Activated CD8-positive, alpha-beta memory T cell treated with anti-CD3 and anti-CD28 coated beads for 24 hours (primary cell): ENCODE results near the gene ARHGAP4.
A peak's percentile ranks its signal among the peaks of the same experiment; 100 is the strongest.

Experiments
- DNase-seq: peaks from one replicate; pipeline ENCODE4 v3.0.0-alpha.2; 2020

Gene ARHGAP4

GRCh38 chrX:153877571-153878261 lies 48.3 kb downstream of the ARHGAP4 start:
- DNase-seq = no peak

GRCh38 chrX:153876112-153876491 lies 50.0 kb downstream of the ARHGAP4 start:
- no peak for DNase-seq

- peak; percentile 88 for DNase-seq
Measured at GRCh38 chrX:153875391-153876111, 50.5 kb downstream of the ARHGAP4 start.

- DNase-seq = no peak
Measured at GRCh38 chrX:153874366-153875125, 51.5 kb downstream of the ARHGAP4 start.

GRCh38 chrX:153874085-153874365 lies 52.0 kb downstream of the ARHGAP4 start:
- no peak for DNase-seq

- no peak for DNase-seq
Measured at GRCh38 chrX:153873282-153874084, 52.6 kb downstream of the ARHGAP4 start.

- no peak for DNase-seq
Measured at GRCh38 chrX:153871946-153872878, 53.9 kb downstream of the ARHGAP4 start.

- no peak for DNase-seq
Measured at GRCh38 chrX:153871451-153871850, 54.6 kb downstream of the ARHGAP4 start.

GRCh38 chrX:153870791-153871360 lies 55.2 kb downstream of the ARHGAP4 start:
- no peak for DNase-seq

GRCh38 chrX:153870288-153870690 lies 55.8 kb downstream of the ARHGAP4 start:
- DNase-seq = no peak

GRCh38 chrX:153869473-153870287 lies 56.4 kb downstream of the ARHGAP4 start:
- no peak for DNase-seq

- DNase-seq = no peak
Measured at GRCh38 chrX:153868576-153869472, 57.2 kb downstream of the ARHGAP4 start.

- DNase-seq = no peak
Measured at GRCh38 chrX:153867671-153868070, 58.4 kb downstream of the ARHGAP4 start.

GRCh38 chrX:153867139-153867538 lies 58.9 kb downstream of the ARHGAP4 start:
- no peak for DNase-seq

GRCh38 chrX:153866302-153867019 lies 59.6 kb downstream of the ARHGAP4 start:
- no peak for DNase-seq

- DNase-seq = no peak
Measured at GRCh38 chrX:153865685-153866084, 60.4 kb downstream of the ARHGAP4 start.

GRCh38 chrX:153865321-153865580 lies 60.8 kb downstream of the ARHGAP4 start:
- DNase-seq = no peak

GRCh38 chrX:153864561-153865320 lies 61.3 kb downstream of the ARHGAP4 start:
- DNase-seq = no peak
